Measurements from ENCODE around the gene CEACAM19. TPM values are rescaled to one million over a fixed set of nuclear protein-coding genes. Genes with fewer than 3 reads are reported as not detected.

CEACAM19 gene
- total RNA-seq, 2 experiments from 2014 or later: not detected

GRCh38 chr19:44663996-44664395 lies 7.3 kb upstream of the CEACAM19 start:
- intact Hi-C loops (cut with micrococcal nuclease; ENCODE audit: unreplicated experiment): no loop called here
- DNase-seq (ENCODE audit: low spot score): no peak
- H3K27ac ChIP-seq (ENCODE audit: low read depth, low read length, poor library complexity, severe bottlenecking): no peak overlapping the region
- H3K79me2 ChIP-seq (ENCODE audit: insufficient read depth, low read depth, low read length): no peaks in the 10 kb centered on the region
- H3K36me3 ChIP-seq (ENCODE audit: insufficient read depth, low read length): no peaks in the 10 kb centered on the region
- H3K4me3 ChIP-seq (ENCODE audit: low read depth, low read length, poor library complexity, severe bottlenecking): no peak overlapping the region
- CTCF ChIA-PET (ENCODE audit: unreplicated experiment): interaction anchor here (1.1 kb wide), 1 partner anchor 9 kb away, joined by 3 read pairs; no protein-coding TSS in a partner anchor
- H4K20me1 ChIP-seq (ENCODE audit: insufficient read depth, low read length): no peaks in the 10 kb centered on the region
- TF ChIP-seq CTCF (conservative IDR thresholded peaks at IDR 0.05; ENCODE audit: low read length): no peak
- TF ChIP-seq EZH2phosphoT487 (IDR thresholded peaks at IDR 0.05; ENCODE audit: borderline replicate concordance, low read depth, low read length): no peak
- no peaks in the 10 kb centered on the region for H3K9me2 ChIP-seq (ENCODE audit: insufficient read depth, low read length)
- no TSS peak for BruUV-seq (replicated peaks)
- no peaks in the 10 kb centered on the region for H3K4me1 ChIP-seq (ENCODE audit: insufficient read depth, low read length, poor library complexity, severe bottlenecking)
- POLR2A ChIA-PET: interaction anchor here (0.6 kb wide), 1 partner anchor 133 kb away, joined by 5 read pairs; no protein-coding TSS in a partner anchor
- H3K4me2 ChIP-seq (ENCODE audit: low read length): no peak overlapping the region
- H3K9me3 ChIP-seq (ENCODE audit: low read length): no peaks in the 10 kb centered on the region
- H2AFZ ChIP-seq (ENCODE audit: low read length): no peak overlapping the region

GRCh38 chr19:44664976-44665375 lies 6.3 kb upstream of the CEACAM19 start:
- BruUV-seq (replicated peaks): no TSS peak
- DNase-seq (ENCODE audit: low spot score): no peak
- no peak overlapping the region for H3K4me3 ChIP-seq (ENCODE audit: low read depth, low read length, poor library complexity, severe bottlenecking)
- no peak overlapping the region for H3K4me2 ChIP-seq (ENCODE audit: low read length)
- H3K27ac ChIP-seq (ENCODE audit: low read depth, low read length, poor library complexity, severe bottlenecking): no peak overlapping the region
- no peaks in the 10 kb centered on the region for H3K79me2 ChIP-seq (ENCODE audit: insufficient read depth, low read depth, low read length)
- no peaks in the 10 kb centered on the region for H3K4me1 ChIP-seq (ENCODE audit: insufficient read depth, low read length, poor library complexity, severe bottlenecking)
- TF ChIP-seq CTCF (conservative IDR thresholded peaks at IDR 0.05; ENCODE audit: low read length) (no peak), EZH2phosphoT487 (IDR thresholded peaks at IDR 0.05; ENCODE audit: borderline replicate concordance, low read depth, low read length) (no peak)
- H2AFZ ChIP-seq (ENCODE audit: low read length): no peak overlapping the region
- intact Hi-C loops (cut with micrococcal nuclease; ENCODE audit: unreplicated experiment): no loop called here
- H3K36me3 ChIP-seq (ENCODE audit: insufficient read depth, low read length): no peaks in the 10 kb centered on the region
- H3K9me2 ChIP-seq (ENCODE audit: insufficient read depth, low read length): no peaks in the 10 kb centered on the region
- CTCF ChIA-PET (ENCODE audit: unreplicated experiment): no interaction called here
- POLR2A ChIA-PET: no interaction called here
- H3K9me3 ChIP-seq (ENCODE audit: low read length): no peaks in the 10 kb centered on the region
- H4K20me1 ChIP-seq (ENCODE audit: insufficient read depth, low read length): no peaks in the 10 kb centered on the region

GRCh38 chr19:44666852-44667556 lies 4.3 kb upstream of the CEACAM19 start:
- ChIA-PET CTCF (ENCODE audit: unreplicated experiment) (no interaction called here), POLR2A (interaction anchor here (0.6 kb wide), 1 partner anchor 1413 kb away, joined by 3 read pairs; no protein-coding TSS in a partner anchor)
- DNase-seq (ENCODE audit: low spot score): no peak
- no peak overlapping the region for H3K4me3 ChIP-seq (ENCODE audit: low read depth, low read length, poor library complexity, severe bottlenecking)
- no peaks in the 10 kb centered on the region for H3K4me1 ChIP-seq (ENCODE audit: insufficient read depth, low read length, poor library complexity, severe bottlenecking)
- no peak overlapping the region for H3K27ac ChIP-seq (ENCODE audit: low read depth, low read length, poor library complexity, severe bottlenecking)
- H3K4me2 ChIP-seq (ENCODE audit: low read length): no peak overlapping the region
- intact Hi-C loops (cut with micrococcal nuclease; ENCODE audit: unreplicated experiment): no loop called here
- no peak overlapping the region for H2AFZ ChIP-seq (ENCODE audit: low read length)
- H3K9me3 ChIP-seq (ENCODE audit: low read length): no peaks in the 10 kb centered on the region
- no peak for TF ChIP-seq EZH2phosphoT487 (IDR thresholded peaks at IDR 0.05; ENCODE audit: borderline replicate concordance, low read depth, low read length)
- no peak for TF ChIP-seq CTCF (conservative IDR thresholded peaks at IDR 0.05; ENCODE audit: low read length)
- H3K9me2 ChIP-seq (ENCODE audit: insufficient read depth, low read length): no peaks in the 10 kb centered on the region
- no TSS peak for BruUV-seq (replicated peaks)
- no peaks in the 10 kb centered on the region for H4K20me1 ChIP-seq (ENCODE audit: insufficient read depth, low read length)
- no peaks in the 10 kb centered on the region for H3K79me2 ChIP-seq (ENCODE audit: insufficient read depth, low read depth, low read length)
- no peaks in the 10 kb centered on the region for H3K36me3 ChIP-seq (ENCODE audit: insufficient read depth, low read length)
